ENCODE data around the gene RPRD1B.

Gene RPRD1B

DNA sequence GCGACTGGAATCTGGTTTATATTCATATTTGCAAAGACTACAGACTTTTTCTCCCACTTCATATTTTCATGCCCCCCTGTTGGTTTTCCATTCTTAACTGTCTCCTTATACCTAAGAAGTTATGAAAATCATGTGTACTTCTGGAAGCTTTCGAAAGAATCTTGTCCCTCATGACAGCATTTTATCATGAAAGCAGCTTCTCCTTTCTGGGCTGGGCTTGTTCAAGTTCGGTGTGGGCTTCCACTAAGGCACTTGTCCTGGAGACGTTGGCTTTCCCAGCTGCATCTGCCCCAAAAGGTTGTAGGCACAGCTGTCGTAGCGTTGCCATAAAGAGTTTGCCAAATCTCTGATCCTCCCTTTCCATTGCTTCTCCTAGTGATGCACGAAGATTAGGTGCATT lies 56.5 kb downstream of the RPRD1B start:
- no peak overlapping the region for H3K4me3 ChIP-seq (ENCODE audit: low read depth, low read length)
- DNase-seq (ENCODE audit: low read depth): no peak
- TF ChIP-seq, protein P1, sequence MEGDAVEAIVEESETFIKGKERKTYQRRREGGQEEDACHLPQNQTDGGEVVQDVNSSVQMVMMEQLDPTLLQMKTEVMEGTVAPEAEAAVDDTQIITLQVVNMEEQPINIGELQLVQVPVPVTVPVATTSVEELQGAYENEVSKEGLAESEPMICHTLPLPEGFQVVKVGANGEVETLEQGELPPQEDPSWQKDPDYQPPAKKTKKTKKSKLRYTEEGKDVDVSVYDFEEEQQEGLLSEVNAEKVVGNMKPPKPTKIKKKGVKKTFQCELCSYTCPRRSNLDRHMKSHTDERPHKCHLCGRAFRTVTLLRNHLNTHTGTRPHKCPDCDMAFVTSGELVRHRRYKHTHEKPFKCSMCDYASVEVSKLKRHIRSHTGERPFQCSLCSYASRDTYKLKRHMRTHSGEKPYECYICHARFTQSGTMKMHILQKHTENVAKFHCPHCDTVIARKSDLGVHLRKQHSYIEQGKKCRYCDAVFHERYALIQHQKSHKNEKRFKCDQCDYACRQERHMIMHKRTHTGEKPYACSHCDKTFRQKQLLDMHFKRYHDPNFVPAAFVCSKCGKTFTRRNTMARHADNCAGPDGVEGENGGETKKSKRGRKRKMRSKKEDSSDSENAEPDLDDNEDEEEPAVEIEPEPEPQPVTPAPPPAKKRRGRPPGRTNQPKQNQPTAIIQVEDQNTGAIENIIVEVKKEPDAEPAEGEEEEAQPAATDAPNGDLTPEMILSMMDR (conservative IDR thresholded peaks at IDR 0.05; ENCODE audit: low read depth, low read length): no peak

DNA sequence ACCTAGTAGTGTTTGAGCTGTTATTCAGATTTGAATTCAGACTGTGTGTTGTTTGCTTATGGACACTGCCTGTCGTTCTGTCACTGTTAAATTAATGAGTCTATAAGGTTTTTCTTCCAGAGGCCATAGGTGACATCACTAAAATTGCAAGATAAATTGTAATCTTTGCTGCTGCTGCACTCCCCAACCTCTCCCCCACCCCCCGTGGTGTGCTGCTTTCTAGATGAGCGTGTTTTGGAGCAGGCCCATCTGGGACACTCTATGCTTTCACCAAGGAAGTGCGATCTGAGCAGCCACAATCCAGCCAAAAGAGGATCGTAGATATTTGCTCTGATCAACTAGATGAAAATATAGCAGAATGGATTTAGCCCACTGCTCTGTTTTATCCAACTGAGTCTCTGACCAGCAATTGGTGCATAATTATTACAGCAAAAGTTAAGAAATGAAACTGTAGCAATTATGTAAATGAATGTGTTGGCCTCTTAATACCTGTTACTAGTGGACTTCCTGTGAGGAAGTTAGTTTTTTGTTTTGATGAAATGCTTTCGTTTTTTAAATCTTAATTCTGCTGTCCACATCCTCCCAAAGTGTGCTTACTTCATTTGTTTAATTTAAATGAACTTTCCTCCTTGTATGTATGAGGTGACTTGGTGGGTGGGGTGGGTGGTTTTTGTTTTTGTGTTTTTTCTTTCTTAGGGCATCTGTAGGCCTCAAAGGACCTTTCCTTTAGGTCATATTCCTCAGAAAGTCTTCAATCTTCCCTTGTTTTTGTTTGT lies 58.1 kb downstream of the RPRD1B start:
- no peak overlapping the region for H3K4me3 ChIP-seq (ENCODE audit: low read depth, low read length)
- peak; percentile 41 for DNase-seq (ENCODE audit: low read depth)
- TF ChIP-seq, protein P1 (conservative IDR thresholded peaks at IDR 0.05; ENCODE audit: low read depth, low read length): no peak

DNA sequence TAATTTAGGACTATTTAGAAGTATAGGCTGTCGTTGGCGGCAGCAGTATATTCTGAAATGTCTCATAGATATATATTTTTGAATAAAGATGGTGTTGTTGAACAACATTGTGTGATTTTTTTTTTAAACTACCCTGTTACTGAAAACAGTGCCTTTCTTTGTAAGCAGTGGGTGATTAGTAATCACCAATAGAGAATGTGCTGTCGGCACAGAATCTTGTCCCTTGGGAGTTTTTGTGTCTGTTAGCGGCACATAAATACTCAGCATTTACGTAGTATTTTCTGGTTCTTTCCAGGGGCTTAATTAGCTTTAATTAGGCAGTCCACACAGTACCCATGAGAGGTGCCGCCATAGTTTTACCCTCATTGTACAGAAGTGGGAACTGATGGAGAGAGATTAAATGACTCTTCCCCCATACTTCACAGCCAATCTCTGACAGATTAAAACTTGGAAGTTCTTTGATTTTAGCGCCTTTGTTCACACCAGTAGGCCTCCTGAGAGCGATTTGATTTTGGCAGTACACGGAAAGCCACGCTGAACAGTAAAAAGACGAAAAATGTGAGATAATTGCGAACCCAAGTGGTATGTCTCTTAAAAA lies 58.8 kb downstream of the RPRD1B start:
- peak; percentile 54 for DNase-seq (ENCODE audit: low read depth)
- TF ChIP-seq, protein P1 (conservative IDR thresholded peaks at IDR 0.05; ENCODE audit: low read depth, low read length): no peak
- no peak overlapping the region for H3K4me3 ChIP-seq (ENCODE audit: low read depth, low read length)

DNA sequence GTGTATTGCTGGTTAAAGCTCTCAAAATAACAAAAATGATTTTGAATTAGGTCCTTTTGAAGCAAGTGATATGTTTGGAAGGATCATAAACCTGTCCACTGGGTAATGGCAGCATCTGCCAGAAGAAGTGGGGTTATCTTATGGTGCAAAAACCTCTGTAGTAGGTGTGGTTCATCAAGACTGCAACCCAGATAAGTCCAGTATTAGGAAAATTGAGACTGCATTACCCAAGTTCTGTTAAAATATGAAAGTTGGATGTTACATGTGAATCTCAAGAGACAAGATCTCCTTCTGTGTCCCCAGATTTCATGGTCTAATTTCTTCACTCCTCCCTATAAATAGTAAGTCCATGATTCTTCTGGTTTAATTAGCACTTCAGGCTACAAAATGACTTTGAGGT lies 59.4 kb downstream of the RPRD1B start:
- DNase-seq (ENCODE audit: low read depth): no peak
- H3K4me3 ChIP-seq (ENCODE audit: low read depth, low read length): no peak overlapping the region
- TF ChIP-seq, protein P1 (conservative IDR thresholded peaks at IDR 0.05; ENCODE audit: low read depth, low read length): no peak

DNA sequence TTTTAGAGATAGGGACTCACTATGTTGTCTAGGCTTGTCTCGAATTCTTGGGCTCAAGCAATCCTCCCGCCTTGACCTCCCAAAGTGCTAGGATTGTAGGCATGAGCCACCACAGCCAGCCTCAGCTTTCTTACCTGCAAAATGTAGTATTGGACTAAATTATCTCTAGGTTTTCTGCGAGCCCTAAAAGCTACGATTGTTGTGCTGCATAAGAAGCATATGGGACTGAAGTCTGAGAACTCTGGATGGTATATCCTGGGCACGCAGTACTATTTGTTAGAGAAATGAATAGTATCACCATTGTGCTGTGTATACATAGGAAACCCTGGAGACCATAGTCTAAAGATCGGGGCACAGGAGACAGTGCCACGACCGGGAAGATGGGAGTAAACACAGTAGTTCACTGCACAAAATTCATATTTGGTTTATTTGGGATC lies 60.1 kb downstream of the RPRD1B start:
- H3K4me3 ChIP-seq (ENCODE audit: low read depth, low read length): no peak overlapping the region
- DNase-seq (ENCODE audit: low read depth): no peak
- TF ChIP-seq, protein P1 (conservative IDR thresholded peaks at IDR 0.05; ENCODE audit: low read depth, low read length): no peak

DNA sequence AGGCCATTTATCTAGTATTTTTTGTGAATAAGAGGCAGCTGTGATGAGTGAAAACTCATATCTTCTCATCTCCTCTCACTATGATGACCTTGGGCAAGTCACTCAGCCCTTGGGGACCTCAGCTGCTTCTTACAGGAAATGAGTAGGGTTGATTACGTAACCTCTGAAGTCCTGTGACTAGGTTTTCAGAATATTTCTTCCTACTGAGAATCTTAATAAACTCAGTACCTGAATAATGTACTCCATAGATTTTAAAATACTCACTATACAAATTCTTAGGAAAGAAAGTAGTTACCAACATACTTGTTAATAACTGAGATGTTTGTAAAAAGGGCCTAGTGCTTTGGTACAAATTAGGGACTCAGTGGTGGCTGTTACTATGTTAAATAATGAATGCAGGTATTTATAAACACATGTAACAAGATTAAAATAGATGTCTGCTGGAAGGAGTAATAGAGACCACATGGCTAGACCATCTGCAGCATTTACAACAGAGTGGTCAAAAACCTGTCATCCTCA lies 60.9 kb downstream of the RPRD1B start:
- TF ChIP-seq, protein P1 (conservative IDR thresholded peaks at IDR 0.05; ENCODE audit: low read depth, low read length): no peak
- peak; percentile 90 for DNase-seq (ENCODE audit: low read depth)
- H3K4me3 ChIP-seq (ENCODE audit: low read depth, low read length): no peak overlapping the region

Measured in choroid plexus epithelial cell (primary cell).